Ishikawa (cell line): Measurements from ENCODE around the gene NR5A1.

Source experiments
- CEBPB ChIP-seq: IDR thresholded peaks from 2 replicates; pipeline ENCODE4 v1.6.1; 2012
- CREB1 ChIP-seq: IDR thresholded peaks from 2 replicates; pipeline ENCODE4 v1.6.1; 2012; ENCODE audit warnings: low read depth
- EGR1 ChIP-seq: IDR thresholded peaks from 2 replicates; pipeline ENCODE4 v1.6.1; 2012
- EP300 ChIP-seq: IDR thresholded peaks from 2 replicates; pipeline ENCODE4 v1.6.1; 2012; ENCODE audit warnings: borderline replicate concordance
- FOXM1 ChIP-seq: IDR thresholded peaks from 2 replicates; pipeline ENCODE4 v1.6.1; 2012; ENCODE audit warnings: low read depth, borderline replicate concordance
- MAX ChIP-seq: IDR thresholded peaks from 2 replicates; pipeline ENCODE4 v1.6.1; 2012
- NFIC ChIP-seq: IDR thresholded peaks from 2 replicates; pipeline ENCODE4 v1.6.1; 2012
- RAD21 ChIP-seq: IDR thresholded peaks from 2 replicates; pipeline ENCODE4 v1.6.1; 2012; ENCODE audit warnings: low read depth
- REST ChIP-seq: IDR thresholded peaks from 2 replicates; pipeline ENCODE4 v1.6.1; 2012; ENCODE audit warnings: low read depth, mild to moderate bottlenecking
- TAF1 ChIP-seq: IDR thresholded peaks from 2 replicates; pipeline ENCODE4 v1.6.1; 2012; ENCODE audit warnings: low read depth, mild to moderate bottlenecking
- TCF12 ChIP-seq: IDR thresholded peaks from 2 replicates; pipeline ENCODE4 v1.6.1; 2012; ENCODE audit warnings: low read depth
- TEAD4 ChIP-seq: IDR thresholded peaks from 2 replicates; pipeline ENCODE4 v1.6.1; 2012
- USF1 ChIP-seq: IDR thresholded peaks from 2 replicates; pipeline ENCODE4 v1.6.1; 2012
- YY1 ChIP-seq: IDR thresholded peaks from 2 replicates; pipeline ENCODE4 v1.6.1; 2012; ENCODE audit warnings: low read depth
- ZBTB7A ChIP-seq: IDR thresholded peaks from 2 replicates; pipeline ENCODE4 v1.6.1; 2012; ENCODE audit warnings: low read depth

Gene NR5A1

GRCh38 chr9:124507880-124508423, 753 bp upstream of the NR5A1 start:
- TF ChIP-seq YY1 (no peak), FOXM1 (no peak), NFIC (no peak)

GRCh38 chr9:124506433-124506832, 766 bp downstream of the NR5A1 start:
- TF ChIP-seq TEAD4 (no peak), NFIC (no peak), TCF12 (no peak), FOXM1 (no peak), CEBPB (no peak), TAF1 (no peak), EP300 (no peak), CREB1 (no peak)

GRCh38 chr9:124505901-124506346, 1.3 kb downstream of the NR5A1 start:
- TF ChIP-seq RAD21 (no peak), MAX (no peak), EGR1 (no peak)

GRCh38 chr9:124505006-124505900, 1.9 kb downstream of the NR5A1 start:
- no peak for TF ChIP-seq RAD21
- peak; percentile 7; the same call in 1 of the 2 replicates for TF ChIP-seq ZBTB7A
- no peak for TF ChIP-seq REST

- no peak for TF ChIP-seq TCF12
- no peak for TF ChIP-seq CEBPB
- no peak for TF ChIP-seq ZBTB7A
- no peak for TF ChIP-seq FOXM1
- TF ChIP-seq USF1 = no peak
- no peak for TF ChIP-seq YY1
- TF ChIP-seq CREB1 = no peak
- TF ChIP-seq REST = no peak
- no peak for TF ChIP-seq EP300
- TF ChIP-seq MAX = no peak
Measured at GRCh38 chr9:124504530-124505005, 2.6 kb downstream of the NR5A1 start.

GRCh38 chr9:124503713-124504529, 3.3 kb downstream of the NR5A1 start:
- TF ChIP-seq FOXM1 = no peak
- TF ChIP-seq CEBPB = no peak
- TF ChIP-seq NFIC = no peak
- no peak for TF ChIP-seq REST
- TF ChIP-seq TCF12 = no peak
- TF ChIP-seq CREB1 = no peak
- TF ChIP-seq RAD21 = no peak
- TF ChIP-seq MAX = no peak
- TF ChIP-seq EGR1 = no peak
- TF ChIP-seq EP300 = no peak
